Sciatic nerve (tissue), 2 donors: ENCODE measurements around the gene STAT4. TPM values are rescaled to one million over a fixed set of nuclear protein-coding genes. Genes with fewer than 3 reads are reported as not detected.

Experiments
- ATAC-seq: fragments of 200-7000 bp; cut with Tn5 transposase; one replicate; pipeline ENCODE4 v1.9.1; 2020; ENCODE audit warnings: mild to moderate bottlenecking, moderate library complexity
- DNase-seq: peaks from one replicate; pipeline ENCODE4 v3.0.0-alpha.2; 2020; ENCODE audit warnings: low spot score
- intact Hi-C: fragments of 100-400 bp; cut with DNase I; formaldehyde crosslinking; loops from one replicate; pipeline ENCODE4 v1.14.2; 2022
- total RNA-seq: library from RNA; stranded (reverse); fragmentation: NEBNext Ultra II Directional; extraction: Animal tissue kit (Norgen Biotek cat#: 25700); gene quantifications from one replicate; pipeline ENCODE4 v1.2.1, GENCODE V29; 2021
- donor health status: DM: no; HTN: no; CAD: no.
- donor health status: DM: no; HTN: no; CAD: no.

Gene STAT4
- total RNA-seq, 1 donor from 2014 or later = 3.5 TPM

DNA sequence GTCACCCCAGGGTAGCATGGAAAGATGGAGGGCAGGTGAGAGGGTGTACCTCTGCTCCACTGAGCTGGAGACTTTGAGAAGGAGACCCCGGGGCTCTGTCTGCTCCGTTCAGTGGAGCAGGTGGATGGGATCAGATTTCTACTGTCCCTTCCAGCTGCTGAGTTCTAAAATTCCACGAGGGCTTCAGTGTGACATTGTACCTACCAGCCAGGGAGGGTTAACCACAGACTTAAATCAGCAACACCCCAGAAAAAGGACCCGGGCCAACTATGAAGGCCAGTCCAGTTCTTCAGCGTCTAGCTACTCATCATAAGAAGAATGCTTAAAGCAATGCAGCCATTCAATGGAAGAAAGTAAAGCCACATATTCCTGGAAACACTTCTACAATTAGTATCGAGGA is 160.7 kb downstream of the STAT4 start:
- no peak for ATAC-seq
- DNase-seq = no peak
- intact Hi-C loops = no loop called here

DNA sequence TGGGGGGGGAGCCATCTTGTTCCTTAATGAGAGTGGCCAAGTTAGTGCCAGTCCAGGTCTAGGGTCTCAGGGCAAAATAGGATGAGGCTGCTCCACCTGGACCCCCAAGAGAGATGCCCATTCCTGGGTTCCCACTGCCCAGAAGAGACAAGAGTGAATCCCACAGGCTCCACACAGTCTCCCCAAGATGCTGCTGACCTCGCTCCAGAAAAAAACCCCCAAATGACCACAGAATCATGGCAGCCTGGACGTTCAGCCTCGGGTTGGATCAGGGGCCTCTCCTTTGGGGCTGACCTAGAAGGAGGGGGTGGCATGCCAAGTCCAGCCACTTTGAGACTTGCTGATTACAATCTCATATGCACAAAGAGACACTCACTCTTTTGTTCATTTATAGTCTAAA is 161.9 kb downstream of the STAT4 start:
- intact Hi-C loops = no loop called here
- ATAC-seq (no peak), DNase-seq (no peak)

DNA sequence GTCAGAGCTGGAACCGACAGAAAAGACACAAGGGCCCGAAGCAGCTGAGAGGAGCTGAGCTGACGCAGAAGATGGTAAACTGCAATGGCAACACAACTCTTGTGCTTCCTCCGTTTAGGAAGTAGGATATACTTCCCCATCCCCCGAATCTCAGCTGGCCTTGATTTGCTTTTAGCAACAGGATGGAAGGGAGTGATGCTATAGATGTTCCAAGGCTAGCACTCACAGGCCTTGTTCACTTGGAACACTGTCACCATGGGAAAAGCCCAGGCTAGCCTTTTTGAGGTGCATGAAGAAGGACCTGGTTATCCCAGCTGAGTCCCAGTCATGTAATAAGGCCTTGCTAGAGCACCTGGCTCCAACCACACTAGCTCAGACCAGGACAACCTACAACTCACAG is 162.9 kb downstream of the STAT4 start:
- DNase-seq = no peak
- intact Hi-C loops = no loop called here
- no peak for ATAC-seq

DNA sequence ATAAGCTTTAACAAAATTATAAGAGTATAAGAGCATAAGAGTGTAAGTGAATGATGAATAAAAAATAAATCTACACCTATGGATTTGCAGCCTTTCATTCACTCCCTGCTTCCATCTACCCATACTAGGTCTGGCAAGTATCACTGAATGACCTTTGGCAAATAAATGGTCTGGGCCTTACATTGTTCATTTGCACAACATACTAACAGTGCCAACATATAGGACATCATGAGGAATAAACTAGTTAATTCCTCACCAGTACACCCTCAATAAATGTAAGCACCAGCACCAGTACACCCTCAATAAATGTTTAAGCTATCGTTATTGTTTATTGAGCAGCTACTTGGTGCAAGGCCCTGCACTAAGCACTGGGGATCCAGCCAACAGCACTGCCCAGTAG is 163.7 kb downstream of the STAT4 start:
- no peak for DNase-seq
- intact Hi-C loops = no loop called here
- no peak for ATAC-seq

DNA sequence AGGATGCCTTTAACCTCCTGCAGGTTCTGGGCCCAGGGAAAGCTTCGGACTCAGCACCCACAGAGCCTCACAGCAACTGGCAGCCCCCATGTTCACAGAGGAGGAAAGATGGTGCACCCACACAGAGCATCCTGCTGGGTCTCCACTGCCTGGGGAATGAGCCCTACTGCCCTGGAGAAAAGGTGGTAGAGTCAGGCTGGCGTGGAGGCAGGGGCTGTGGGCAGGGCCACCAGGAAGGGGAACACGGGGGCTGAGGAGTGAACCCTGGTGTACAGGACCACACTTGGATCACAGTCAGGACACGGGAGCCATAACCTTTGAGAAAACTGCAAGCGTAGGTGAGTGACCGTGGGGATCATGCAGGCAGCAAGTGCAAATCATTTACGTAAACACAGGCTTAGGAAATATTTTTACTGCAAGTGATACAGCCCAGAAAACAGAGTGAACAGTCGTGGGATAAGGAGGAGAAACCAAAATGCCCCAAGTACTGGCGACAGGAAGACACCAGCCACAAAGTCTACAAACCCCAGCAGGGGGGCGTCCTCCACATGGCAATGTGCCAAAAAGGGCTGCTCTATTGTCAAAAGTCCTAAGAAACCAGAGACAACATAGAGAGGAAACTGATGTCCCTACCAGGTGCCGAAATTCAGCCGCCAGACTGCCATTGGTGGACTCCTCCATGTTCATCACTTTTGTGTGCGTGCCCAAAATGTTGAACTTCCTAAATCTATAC is 164.4 kb downstream of the STAT4 start:
- intact Hi-C loops = no loop called here
- DNase-seq = no peak
- ATAC-seq = no peak

DNA sequence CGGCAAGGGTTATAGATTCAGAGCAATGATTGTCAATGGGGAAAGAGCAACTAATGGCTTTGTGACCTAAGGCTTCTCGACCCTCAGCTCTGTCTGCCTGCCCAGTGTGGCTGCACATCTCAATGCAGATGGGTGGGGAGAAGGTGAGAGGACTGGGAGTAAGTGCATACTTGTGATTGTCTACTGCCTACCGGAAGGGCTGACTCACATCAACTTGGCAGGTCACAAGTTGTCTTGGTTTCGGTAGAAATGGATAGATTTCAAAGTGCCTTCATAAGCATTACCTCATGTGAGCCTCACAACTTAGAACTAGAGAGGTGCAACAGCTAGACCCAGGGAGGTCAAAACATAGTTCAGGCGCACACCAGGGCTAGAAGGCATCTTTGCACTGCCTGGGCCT is 166.2 kb downstream of the STAT4 start:
- no peak for ATAC-seq
- intact Hi-C loops = no loop called here
- no peak for DNase-seq

DNA sequence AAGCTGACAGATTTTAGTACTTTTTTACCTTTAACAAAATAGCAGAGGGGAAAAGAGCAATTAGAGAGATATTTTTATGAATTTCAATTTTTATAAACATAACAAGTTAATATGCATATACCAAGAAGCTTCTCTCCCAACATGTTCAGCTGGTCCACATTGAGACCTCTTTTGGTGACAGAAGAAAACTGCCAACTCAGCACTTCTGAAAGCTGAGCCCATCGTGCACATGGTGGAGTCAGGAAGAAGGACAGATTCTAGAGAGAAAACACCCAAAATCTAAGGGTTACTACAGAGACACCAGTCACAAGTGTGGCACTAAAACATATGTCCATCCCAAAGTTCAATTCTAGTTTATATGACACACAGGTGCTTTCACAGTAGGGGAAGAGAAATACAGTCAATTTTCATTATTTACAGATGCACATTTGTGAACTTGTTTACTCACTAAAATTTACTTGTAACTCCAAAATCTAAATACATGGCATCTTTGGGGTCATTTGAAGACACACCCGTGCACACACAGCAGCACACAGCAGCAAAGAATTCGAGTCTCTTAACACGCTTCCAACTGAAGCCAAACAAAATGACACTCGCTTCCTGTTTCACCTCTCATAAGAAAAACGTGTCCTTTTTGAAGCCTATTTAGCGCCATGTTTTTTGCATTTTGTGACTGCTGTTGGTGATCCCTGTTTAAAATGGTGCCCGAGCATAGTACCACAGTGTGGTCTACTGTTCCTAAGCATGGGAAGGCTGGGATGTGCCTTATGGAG is 168.3 kb downstream of the STAT4 start:
- intact Hi-C loops = no loop called here
- no peak for ATAC-seq
- DNase-seq = no peak

DNA sequence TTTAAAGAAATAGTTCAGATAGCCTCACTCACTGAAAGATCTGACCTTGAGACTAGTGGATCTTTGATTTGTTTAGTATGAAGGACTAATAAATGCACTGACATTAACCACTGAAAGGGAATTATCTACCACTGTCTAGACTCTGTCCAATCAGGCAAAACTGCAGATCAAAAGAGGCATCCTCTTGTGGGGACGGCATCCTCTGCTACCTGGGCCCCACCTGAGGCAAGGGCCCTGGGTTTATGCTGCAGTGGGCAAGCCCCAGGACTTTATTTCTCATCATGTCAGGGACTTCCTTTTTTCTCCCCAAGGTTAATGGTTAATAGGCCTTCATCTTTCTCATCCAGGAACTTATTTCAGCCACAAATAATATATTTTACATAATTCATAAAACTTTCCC is 169.1 kb downstream of the STAT4 start:
- ATAC-seq = no peak
- intact Hi-C loops = no loop called here
- no peak for DNase-seq

DNA sequence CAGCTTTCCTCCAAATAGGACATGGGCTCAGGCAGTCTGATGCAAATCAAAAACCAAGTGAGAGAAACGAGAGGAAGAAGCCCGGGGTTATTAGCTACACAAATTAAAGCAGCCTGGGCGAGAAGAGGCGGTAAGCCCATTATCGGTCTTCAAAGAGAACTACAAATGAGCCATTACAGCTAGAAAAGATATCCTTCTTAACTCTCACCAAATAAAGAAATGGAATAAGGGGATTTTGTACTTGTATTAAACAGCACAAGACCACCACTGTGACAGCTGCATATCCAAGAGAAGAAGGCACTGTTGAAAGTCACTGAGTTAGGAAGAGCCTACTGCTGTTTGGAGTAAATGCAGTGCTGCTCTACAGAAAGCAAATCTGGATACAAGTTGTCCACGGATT is 169.5 kb downstream of the STAT4 start:
- ATAC-seq (no peak), DNase-seq (no peak)
- intact Hi-C loops = no loop called here

DNA sequence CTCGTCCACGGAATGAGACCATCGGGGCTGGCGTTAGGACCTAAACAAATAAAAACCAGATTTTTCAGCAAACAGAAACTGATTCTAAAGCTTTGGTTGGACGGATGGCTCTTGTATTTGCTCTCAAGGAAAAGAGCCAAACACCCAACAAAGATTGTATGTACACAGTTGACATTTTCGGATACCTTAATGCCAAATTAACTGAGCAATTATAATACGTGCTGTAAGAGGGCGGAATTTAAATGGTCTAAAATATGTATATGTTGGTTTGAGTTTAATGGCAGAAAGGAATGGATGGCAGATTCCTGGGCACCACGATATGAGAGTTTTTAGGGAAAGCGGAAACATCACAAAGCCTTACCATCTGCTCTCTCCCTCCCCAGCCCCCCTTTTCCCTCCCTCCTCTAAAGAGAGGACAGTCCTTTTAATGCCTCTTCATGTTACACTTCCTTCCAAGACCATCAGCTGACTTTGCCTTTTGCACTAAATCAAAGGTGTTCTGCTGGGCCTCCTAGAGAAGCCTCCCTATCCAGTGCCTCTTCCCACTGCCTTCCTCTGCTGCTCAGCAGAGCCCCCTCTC is 170.1 kb downstream of the STAT4 start:
- ATAC-seq = no peak
- intact Hi-C loops = no loop called here
- no peak for DNase-seq

DNA sequence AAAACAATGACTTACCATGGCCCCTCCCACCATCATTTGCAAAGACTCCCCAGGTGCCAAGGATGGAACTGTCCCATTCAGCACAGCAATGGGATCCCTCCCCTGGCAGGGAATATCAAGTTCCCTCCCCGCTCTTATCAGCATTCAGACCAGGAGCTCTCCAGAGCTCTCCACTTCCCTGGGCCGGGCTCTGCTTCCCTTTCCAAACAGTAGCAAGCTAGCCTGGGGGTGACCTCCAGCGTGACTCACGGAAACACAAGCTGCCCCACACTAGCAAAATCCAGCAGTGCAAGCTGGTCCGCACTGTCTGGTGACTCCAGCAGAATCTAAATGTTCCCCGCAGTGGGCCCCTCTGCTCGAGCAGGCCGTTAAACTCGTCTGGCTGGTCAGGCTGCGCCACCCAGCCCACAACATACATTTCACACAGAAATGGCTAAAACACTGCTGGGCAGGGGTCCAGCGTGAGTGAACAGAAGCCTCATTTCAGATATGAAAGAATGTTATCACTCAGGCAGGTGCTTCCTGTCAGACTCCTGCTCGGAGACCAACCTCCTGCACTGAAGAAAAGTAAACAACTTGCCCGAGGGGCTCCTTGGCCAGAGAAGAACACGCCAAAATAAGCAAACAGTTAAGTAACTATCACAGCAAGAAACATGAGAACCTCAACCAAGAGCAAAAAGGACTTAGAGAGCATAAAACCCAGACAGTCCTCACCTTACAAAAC is 170.7 kb downstream of the STAT4 start:
- DNase-seq (peak; percentile 69), ATAC-seq (peak; percentile 93)
- intact Hi-C loops = no loop called here

Other genes with a start within 250 kb of the STAT4 start
- gene STAT1, start 136.8 kb downstream of the STAT4 start, total RNA-seq = 54.5 TPM
- 74.9 TPM for gene MYO1B, start 94.4 kb upstream of the STAT4 start, total RNA-seq